ENCODE data around the gene RALGPS1.

The RALGPS1 gene

DNA sequence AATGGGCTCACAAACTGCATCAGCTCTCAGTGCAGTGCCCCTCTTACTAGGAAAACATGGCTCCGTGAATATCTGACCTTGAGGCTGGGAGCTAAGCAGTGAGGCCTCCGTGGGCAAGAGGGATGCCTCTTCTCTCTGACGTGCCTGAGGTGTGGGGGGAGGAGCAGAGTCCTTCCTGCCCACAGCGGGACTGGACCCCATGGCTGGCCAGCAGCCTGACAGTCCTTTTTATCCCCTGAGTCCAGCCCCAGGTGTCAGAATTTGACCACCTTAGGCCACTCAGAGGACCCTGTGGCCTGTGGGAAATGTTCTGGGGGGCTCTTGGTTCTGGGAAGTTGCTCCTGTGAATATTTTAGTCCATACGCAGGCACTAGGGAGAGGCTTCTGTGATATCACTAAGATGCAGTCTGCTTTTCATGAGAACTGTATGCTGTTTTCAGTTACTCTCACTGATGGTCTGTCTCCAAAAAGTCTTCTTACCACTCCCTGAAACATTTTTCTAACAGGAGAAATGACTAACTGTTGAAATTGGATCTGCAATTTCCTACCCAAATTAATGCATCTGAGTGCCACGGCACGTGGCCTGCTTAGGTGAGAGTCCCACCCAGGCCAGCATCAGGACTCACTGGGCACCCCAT lies 184.5 kb downstream of the RALGPS1 start:
- intact Hi-C loops (cut with DNase I) = no loop called here
- no peak for DNase-seq

DNA sequence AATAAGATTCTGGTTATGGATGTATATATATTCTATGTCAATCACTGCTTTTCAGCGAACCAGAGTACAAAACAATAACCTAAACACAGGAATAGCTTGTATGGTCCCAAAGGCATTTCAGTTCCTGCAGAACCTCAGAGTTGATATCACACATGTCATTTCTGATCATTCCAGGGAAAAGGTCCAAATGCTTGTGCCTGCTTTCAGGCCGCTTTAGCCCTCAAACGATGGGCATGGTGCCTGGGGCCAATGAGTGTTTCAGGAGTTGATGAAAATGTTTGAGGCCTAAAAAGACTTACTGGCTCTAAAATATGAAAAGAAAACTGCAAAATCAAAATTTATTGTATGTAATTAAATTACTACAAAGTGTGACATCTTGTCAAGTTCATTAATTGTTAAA lies 185.1 kb downstream of the RALGPS1 start:
- DNase-seq = no peak

DNA sequence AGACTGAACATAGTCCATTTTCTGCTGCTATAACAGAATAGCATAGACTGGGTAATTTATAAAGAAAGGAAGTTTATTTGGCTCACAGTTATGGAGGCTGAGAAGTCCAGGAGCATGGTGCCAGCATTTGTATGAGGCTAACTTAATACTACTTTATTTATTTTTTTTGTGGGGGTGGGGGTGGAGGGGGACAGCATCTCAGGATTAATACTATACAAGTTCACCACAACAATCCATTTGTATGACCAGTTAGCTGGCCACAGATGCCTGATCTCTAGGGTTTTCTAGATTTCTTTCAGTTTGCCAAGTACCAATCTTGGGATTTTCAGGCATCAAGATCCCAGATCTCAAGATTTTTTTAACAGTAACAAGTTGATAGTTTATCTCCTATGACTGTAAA lies 187.6 kb downstream of the RALGPS1 start:
- intact Hi-C loops (cut with DNase I) = no loop called here
- DNase-seq = no peak

More for the DNA sequence above, 185.1 kb downstream of the RALGPS1 start:
- intact Hi-C loops (cut with DNase I) = no loop called here

DNA sequence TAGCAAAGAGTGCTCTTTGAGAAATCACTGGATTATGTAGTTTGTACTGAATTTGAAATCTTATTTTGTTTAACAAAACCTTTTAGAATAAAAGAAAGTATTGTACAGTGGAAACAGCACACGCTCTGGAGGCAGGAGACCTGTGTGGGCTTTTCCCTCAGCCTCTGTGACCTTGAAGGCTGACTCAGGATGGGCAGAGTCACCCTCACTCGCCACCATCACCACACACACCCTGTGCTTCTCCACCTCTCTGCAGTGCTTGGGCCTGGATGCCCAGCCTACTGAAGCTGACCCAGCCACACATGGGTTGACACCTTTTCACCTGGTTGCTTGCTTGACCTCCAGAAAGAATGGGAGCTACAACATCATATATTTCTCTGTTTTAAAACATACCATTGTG lies 188.2 kb downstream of the RALGPS1 start:
- intact Hi-C loops (cut with DNase I) = no loop called here

GRCh38 chr9:127104581-127105311 lies 190.2 kb downstream of the RALGPS1 start:
- intact Hi-C loops (cut with DNase I) = no loop called here

More for the DNA sequence above, 188.2 kb downstream of the RALGPS1 start:
- DNase-seq = no peak

GRCh38 chr9:127105805-127106465 lies 191.4 kb downstream of the RALGPS1 start:
- intact Hi-C loops (cut with DNase I) = no loop called here
- DNase-seq = no peak

More at GRCh38 chr9:127104581-127105311, 190.2 kb downstream of the RALGPS1 start:
- DNase-seq = no peak

GRCh38 chr9:127106466-127106855 lies 191.9 kb downstream of the RALGPS1 start:
- DNase-seq = no peak
- intact Hi-C loops (cut with DNase I) = no loop called here

- intact Hi-C loops (cut with DNase I) = no loop called here
- DNase-seq = peak in 15 of 42 donors; percentile 13 to 77 (median 55)
These were observed 192.8 kb downstream of the RALGPS1 start for GRCh38 chr9:127107171-127107928.

GRCh38 chr9:127107929-127108876 lies 193.6 kb downstream of the RALGPS1 start:
- intact Hi-C loops (cut with DNase I) = no loop called here
- DNase-seq = no peak

DNA sequence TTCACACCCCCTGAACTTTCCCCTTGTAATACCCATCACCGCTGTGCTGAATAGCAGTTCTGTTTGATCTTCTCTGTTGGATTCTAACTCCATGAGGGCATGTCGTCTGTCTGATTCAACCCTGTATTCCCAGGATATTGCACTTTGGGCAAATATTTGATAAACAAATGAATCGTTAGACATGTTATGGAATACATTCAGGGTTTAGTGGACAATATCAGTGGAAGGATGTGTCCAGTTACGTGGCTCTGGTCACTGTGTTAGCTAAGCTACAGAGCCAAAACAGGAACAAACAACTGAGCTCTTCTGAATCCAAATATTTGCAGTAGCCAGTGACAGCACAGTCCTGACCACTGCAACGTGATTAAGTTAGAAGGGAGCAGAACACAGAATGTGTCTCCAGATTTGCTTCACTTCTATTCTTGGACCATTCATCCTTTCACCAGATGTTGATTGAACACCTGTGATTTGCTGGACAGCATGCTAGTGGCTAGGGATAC lies 194.7 kb downstream of the RALGPS1 start:
- intact Hi-C loops (cut with DNase I) = no loop called here
- no peak for DNase-seq

- intact Hi-C loops (cut with DNase I) = no loop called here
- no peak for DNase-seq
These were observed 197.5 kb downstream of the RALGPS1 start for GRCh38 chr9:127112056-127112455.

- DNase-seq = no peak
- intact Hi-C loops (cut with DNase I) = no loop called here
These were observed 198.2 kb downstream of the RALGPS1 start for GRCh38 chr9:127112735-127113161.

GRCh38 chr9:127113191-127113972 lies 198.8 kb downstream of the RALGPS1 start:
- DNase-seq = no peak
- intact Hi-C loops (cut with DNase I) = no loop called here

- peak in 6 of 42 donors; percentile 19 to 66 (median 44) for DNase-seq
- intact Hi-C loops (cut with DNase I) = no loop called here
These were observed 200.0 kb downstream of the RALGPS1 start for GRCh38 chr9:127114606-127115005.

GRCh38 chr9:127116088-127116726 lies 201.6 kb downstream of the RALGPS1 start:
- intact Hi-C loops (cut with DNase I) = no loop called here
- no peak for DNase-seq

GRCh38 chr9:127116957-127117356 lies 202.4 kb downstream of the RALGPS1 start:
- no peak for DNase-seq
- intact Hi-C loops (cut with DNase I) = no loop called here

DNA sequence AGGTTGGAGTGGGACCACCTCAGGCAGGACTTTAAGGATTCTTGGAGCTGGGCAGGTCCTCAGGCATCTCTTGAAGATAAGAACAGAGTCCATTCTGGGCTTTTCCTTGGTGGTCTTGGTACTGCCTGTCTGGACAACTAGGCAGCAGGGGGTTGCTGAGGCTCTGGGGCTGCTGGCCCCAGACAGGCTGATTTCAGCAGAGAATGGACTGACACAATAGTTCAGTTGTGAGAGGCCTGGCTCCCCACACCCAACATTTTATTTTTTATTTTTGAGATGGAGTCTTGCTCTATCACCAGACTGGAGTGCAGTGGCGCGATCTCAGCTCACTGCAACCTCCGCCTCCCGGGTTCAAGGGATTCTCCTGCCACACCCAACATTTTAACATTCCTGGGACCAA lies 203.2 kb downstream of the RALGPS1 start:
- intact Hi-C loops (cut with DNase I) = no loop called here
- no peak for DNase-seq
